Neural progenitor cell (in vitro differentiated cells): Measurements from ENCODE around the gene SH2D3C.

ENCODE experiments used
- CTCF ChIP-seq: fragments of 200-600 bp; sonication (generic); IDR thresholded peaks from 2 replicates; pipeline ENCODE4 v1.5.1; 2017; ENCODE audit warnings: antibody characterized with exemption, mild to moderate bottlenecking
- EZH2 ChIP-seq: fragments of 200-600 bp; sonication (generic); IDR thresholded peaks from 2 replicates; pipeline ENCODE4 v1.6.1; 2017; ENCODE audit warnings: antibody characterized with exemption, mild to moderate bottlenecking, moderate library complexity
- EZH2phosphoT487 ChIP-seq: fragments of 200-600 bp; sonication (generic); IDR thresholded peaks from 2 replicates; pipeline ENCODE4 v1.6.1; 2017; ENCODE audit warnings: antibody characterized with exemption

DNA sequence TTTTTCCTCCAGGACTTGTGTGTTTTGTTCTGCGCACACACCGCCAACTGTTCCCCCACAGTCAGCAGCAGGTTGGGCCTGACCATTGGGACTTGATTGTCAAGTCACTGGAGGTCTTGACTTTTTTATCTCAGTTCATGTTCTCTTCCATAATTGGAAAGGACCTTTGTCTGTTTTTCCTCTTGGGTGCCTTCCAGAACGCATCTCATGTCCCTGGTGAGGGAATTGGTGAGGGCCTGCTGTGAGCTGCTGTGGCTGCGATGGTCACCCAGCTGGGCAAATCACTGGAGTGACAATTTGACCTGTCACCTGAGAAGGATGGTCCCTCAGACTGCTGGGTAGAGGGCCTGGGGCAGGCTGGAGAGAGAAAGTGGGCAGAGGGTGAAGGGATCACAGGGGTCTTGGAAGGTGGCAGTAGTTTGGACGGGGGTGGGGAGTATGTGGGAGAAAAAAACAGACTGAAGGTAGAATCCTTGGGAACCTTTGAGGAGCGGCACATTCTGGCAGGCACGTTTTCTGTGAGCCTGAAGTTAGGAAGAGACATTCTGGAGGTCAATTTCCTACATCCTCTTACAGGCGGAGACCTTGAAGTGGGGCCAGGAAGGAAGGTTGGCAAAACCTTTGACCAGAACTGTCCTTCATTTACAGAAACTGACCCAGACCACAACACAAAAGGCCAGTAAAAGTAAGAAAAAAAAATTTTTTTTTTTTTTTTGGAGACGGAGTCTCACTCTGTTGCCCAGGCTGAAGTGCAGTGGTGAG, 11.8 kb upstream of the SH2D3C start:
- TF ChIP-seq CTCF (no peak), EZH2phosphoT487 (no peak), EZH2 (no peak)
